ENCODE data around the gene FAM120A. TPM values are rescaled to one million over a fixed set of nuclear protein-coding genes. Genes with fewer than 3 reads are reported as not detected.

Gene FAM120A
- polyA plus RNA-seq, 1 experiment, result 83.7 TPM

GRCh38 chr9:93562157-93562556 is 110.7 kb downstream of the FAM120A start:
- H3K9me3 ChIP-seq (ENCODE audit: control insufficient read depth, insufficient read depth, low read length), result no peaks in the 10 kb centered on the region
- no peak overlapping the region for H3K27ac ChIP-seq (ENCODE audit: low read depth, low read length)
- no peak for DNase-seq (ENCODE audit: low read depth, low spot score)
- CTCF ChIA-PET, result no interaction called here
- TF ChIP-seq, protein P1, sequence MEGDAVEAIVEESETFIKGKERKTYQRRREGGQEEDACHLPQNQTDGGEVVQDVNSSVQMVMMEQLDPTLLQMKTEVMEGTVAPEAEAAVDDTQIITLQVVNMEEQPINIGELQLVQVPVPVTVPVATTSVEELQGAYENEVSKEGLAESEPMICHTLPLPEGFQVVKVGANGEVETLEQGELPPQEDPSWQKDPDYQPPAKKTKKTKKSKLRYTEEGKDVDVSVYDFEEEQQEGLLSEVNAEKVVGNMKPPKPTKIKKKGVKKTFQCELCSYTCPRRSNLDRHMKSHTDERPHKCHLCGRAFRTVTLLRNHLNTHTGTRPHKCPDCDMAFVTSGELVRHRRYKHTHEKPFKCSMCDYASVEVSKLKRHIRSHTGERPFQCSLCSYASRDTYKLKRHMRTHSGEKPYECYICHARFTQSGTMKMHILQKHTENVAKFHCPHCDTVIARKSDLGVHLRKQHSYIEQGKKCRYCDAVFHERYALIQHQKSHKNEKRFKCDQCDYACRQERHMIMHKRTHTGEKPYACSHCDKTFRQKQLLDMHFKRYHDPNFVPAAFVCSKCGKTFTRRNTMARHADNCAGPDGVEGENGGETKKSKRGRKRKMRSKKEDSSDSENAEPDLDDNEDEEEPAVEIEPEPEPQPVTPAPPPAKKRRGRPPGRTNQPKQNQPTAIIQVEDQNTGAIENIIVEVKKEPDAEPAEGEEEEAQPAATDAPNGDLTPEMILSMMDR (IDR thresholded peaks at IDR 0.05; ENCODE audit: low read depth, low read length), result no peak
- H3K27me3 ChIP-seq (ENCODE audit: control insufficient read depth, insufficient read depth, low read length), result no peaks in the 10 kb centered on the region
- POLR2A ChIA-PET, result no interaction called here
- no peak overlapping the region for H3K4me3 ChIP-seq (ENCODE audit: low read depth, low read length)

DNA sequence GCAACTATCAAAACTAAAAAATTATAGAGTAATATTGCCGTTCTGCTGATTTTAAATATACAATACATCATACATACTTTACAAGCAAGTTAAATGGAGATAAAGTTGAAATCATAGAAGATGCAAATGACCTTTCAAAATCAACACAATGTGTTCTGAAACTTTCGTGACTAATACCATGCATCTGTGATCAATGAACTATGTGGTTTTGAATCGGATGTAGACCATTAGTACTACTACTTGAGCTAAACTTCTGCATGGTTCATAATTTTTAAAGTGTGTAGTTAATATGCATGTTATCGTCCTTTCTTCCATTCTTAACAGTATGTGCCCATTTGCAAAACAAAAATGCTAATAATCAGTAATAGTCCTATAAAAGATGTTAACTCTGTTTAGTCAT is 113.6 kb downstream of the FAM120A start:
- Histone ChIP-seq H3K4me3 (ENCODE audit: low read depth, low read length) (no peak overlapping the region), H3K9me3 (ENCODE audit: control insufficient read depth, insufficient read depth, low read length) (no peaks in the 10 kb centered on the region), H3K27me3 (ENCODE audit: control insufficient read depth, insufficient read depth, low read length) (no peaks in the 10 kb centered on the region), H3K27ac (ENCODE audit: low read depth, low read length) (no peak overlapping the region)
- no peak for DNase-seq (ENCODE audit: low read depth, low spot score)
- ChIA-PET POLR2A (no interaction called here), CTCF (interaction anchor here (1.6 to 3.6 kb wide), 15 partner anchors 9 to 456 kb away, joined by 3 to 63 read pairs (median 22); partner anchors contain the start of gene FAM120AOS)
- TF ChIP-seq, protein P1 (IDR thresholded peaks at IDR 0.05; ENCODE audit: low read depth, low read length), result no peak

DNA sequence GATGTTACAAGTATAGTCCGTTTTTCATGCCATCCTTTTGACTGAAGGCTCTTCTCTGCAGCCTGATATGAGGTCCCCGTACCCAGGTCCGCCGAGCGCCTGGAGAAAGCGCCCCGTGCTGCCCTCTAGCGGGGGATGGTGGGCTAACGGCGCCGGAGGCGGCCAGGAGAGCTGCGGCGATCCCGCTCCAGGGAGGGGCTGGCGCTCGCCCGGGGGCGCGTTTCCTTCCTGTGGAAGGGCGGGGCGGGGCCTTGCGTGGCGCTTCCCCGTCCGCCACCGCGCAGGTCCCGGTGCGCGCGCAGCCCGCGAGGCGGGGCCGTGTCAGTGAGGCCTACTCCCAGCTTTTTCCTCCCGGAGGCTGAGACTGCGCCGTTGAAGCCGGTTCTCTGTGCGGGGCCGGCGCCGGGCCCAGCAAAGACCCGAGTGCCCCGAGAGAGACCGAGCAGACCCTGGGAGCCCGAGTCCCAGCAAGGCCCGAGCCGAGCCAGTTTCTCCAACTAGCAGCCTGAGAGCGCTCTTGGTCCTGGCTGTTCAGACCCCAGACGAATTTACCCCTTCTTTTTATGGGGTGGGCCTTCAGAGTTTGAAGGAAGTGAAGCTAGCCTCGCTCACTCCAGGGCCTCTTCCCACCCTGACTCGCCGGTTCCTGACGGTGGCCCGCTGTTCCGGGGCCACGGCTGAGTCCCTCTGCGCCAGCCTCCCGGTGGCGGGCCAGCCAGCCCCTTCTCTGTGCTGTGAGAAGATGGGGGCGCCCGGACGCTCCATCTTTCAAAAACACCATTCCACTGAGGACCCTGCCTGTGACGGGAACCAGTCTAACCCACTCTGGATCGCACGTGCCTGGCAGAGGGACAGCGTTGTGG is 115.2 kb downstream of the FAM120A start:
- DNase-seq (ENCODE audit: low read depth, low spot score), result peak; percentile 87
- Histone ChIP-seq H3K27ac (ENCODE audit: low read depth, low read length) (peak overlapping the region; percentile 91), H3K4me3 (ENCODE audit: low read depth, low read length) (peak overlapping the region; percentile 74), H3K27me3 (ENCODE audit: control insufficient read depth, insufficient read depth, low read length) (no peaks in the 10 kb centered on the region), H3K9me3 (ENCODE audit: control insufficient read depth, insufficient read depth, low read length) (peaks cover 3% of the 10 kb centered on the region; the same call in 1 of the 2 replicates)
- CTCF ChIA-PET, result interaction anchor here (0.5 to 3.6 kb wide), 66 partner anchors 8 to 705 kb away, joined by 3 to 63 read pairs (median 6); partner anchors contain the start of gene FAM120AOS
- POLR2A ChIA-PET, result interaction anchor here (0.5 to 1.9 kb wide), 8 partner anchors 9 to 453 kb away, joined by 3 to 13 read pairs (median 5); partner anchors contain the start of genes FAM120A and FAM120AOS
- TF ChIP-seq, protein P1 (IDR thresholded peaks at IDR 0.05; ENCODE audit: low read depth, low read length), result peak; percentile 94

DNA sequence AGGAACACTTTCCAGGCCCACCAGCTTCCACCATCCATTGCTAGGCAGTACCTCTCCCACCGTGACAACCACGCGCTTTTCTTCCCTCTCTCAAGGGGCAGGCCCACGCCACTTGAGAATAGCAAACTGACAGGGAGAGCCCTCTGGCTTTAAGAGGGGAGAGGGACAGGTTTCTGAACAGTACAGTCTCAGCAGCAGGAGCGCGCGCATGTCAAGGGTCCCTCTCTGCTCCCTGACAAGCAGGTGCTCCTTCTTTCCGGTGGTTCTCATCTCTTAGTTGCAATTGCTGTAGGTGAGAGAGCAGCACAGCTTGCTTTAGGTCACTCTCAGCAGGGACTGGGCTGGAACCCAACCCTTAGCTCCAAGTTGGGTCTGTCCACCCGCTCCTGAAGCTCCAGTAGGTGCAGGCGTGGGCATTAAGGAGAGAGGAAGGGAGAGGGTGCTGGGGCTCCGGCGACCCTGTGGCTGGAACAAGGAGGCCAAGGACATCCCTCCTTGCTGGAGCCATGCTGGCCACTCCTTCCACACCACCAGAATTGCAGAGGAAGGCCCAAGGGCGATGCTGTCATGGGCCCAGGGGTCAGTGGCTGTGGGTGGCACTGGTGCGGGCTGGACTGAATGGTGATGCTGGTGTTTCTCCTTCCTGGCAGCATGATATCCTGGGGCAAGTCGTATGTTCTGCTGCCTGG is 115.9 kb downstream of the FAM120A start:
- Histone ChIP-seq H3K4me3 (ENCODE audit: low read depth, low read length) (peak overlapping the region; percentile 74), H3K27me3 (ENCODE audit: control insufficient read depth, insufficient read depth, low read length) (no peaks in the 10 kb centered on the region), H3K27ac (ENCODE audit: low read depth, low read length) (peak overlapping the region; percentile 91), H3K9me3 (ENCODE audit: control insufficient read depth, insufficient read depth, low read length) (peaks cover 3% of the 10 kb centered on the region; the same call in 1 of the 2 replicates)
- POLR2A ChIA-PET, result interaction anchor here (0.5 to 1.9 kb wide), 3 partner anchors 8 to 454 kb away, joined by 3 to 13 read pairs (median 7); partner anchors contain the start of gene FAM120A
- DNase-seq (ENCODE audit: low read depth, low spot score), result no peak
- CTCF ChIA-PET, result interaction anchor here (0.9 to 3.1 kb wide), 18 partner anchors 8 to 448 kb away, joined by 3 to 63 read pairs (median 12); partner anchors contain the start of gene FAM120AOS
- TF ChIP-seq, protein P1 (IDR thresholded peaks at IDR 0.05; ENCODE audit: low read depth, low read length), result no peak

All from AG04450 (cell line).